Colonic mucosa (tissue), 4 donors: ENCODE measurements around the gene STARD3. TPM values are rescaled to one million over a fixed set of nuclear protein-coding genes. Genes with fewer than 3 reads are reported as not detected.
"Not testable (repeated sequence)": the region's sequence is repeated elsewhere in the genome, so short reads cannot be mapped to it uniquely, and the experiment has no call there.

Experiments
- DNase-seq: peaks from one replicate; pipeline ENCODE4 v3.0.0-alpha.2; 2020
- H3K27ac ChIP-seq: fragments of 200-600 bp; one replicate; pipeline ENCODE4 v1.8.0; 2021
- H3K27me3 ChIP-seq: fragments of 200-600 bp; one replicate; pipeline ENCODE4 v1.8.0; 2021
- H3K36me3 ChIP-seq: fragments of 200-600 bp; one replicate; pipeline ENCODE4 v1.8.0; 2021
- H3K4me1 ChIP-seq: fragments of 200-600 bp; one replicate; pipeline ENCODE4 v1.8.0; 2021; ENCODE audit warnings: mild to moderate bottlenecking
- H3K4me3 ChIP-seq: fragments of 200-600 bp; one replicate; pipeline ENCODE4 v1.8.0; 2021
- H3K9ac ChIP-seq, 2 donors: one replicate each; pipeline ENCODE4 v1.7.0; 2013; ENCODE audit warnings: control low read depth in 2 of 2, low read depth in 2 of 2, low read length in 2 of 2
- H3K9me3 ChIP-seq: fragments of 200-600 bp; one replicate; pipeline ENCODE4 v1.8.0; 2021
- intact Hi-C: fragments of 100-400 bp; cut with DNase I; formaldehyde crosslinking; loops from one replicate; pipeline ENCODE4 v1.14.1; 2022
- total RNA-seq, 2 donors: library from RNA; stranded (reverse); fragmentation: NEBNext Ultra II Directional in 1 of 2; extraction: Animal tissue kit (Norgen Biotek cat#: 25700) in 1 of 2; gene quantifications; one replicate each; pipeline ENCODE4 v1.2.1, GENCODE V29; 2021
- TF ChIP-seq, protein P1 (sequence below): fragments of 200-600 bp; IDR thresholded peaks from one replicate; pipeline ENCODE4 v1.8.0; 2022; ENCODE audit warnings: antibody characterized with exemption, mild to moderate bottlenecking
- donor health status: healthy.
- donor health status: DM: no; HTN: no; CAD: no.
- donor health status: DM: no; HTN: no; CAD: no.

STARD3 gene
- total RNA-seq, 2 donors from 2014 or later = 30.0 to 41.3 TPM

- Histone ChIP-seq H3K9ac (peak overlapping the region in 1 of 2 donors; percentile 84), H3K27me3 (no peaks in the 10 kb centered on the region), H3K27ac (no peak overlapping the region), H3K4me3 (no peak overlapping the region), H3K9me3 (no peaks in the 10 kb centered on the region), H3K36me3 (no peaks in the 10 kb centered on the region), H3K4me1 (no peaks in the 10 kb centered on the region)
- no peak for DNase-seq
- TF ChIP-seq, protein P1, sequence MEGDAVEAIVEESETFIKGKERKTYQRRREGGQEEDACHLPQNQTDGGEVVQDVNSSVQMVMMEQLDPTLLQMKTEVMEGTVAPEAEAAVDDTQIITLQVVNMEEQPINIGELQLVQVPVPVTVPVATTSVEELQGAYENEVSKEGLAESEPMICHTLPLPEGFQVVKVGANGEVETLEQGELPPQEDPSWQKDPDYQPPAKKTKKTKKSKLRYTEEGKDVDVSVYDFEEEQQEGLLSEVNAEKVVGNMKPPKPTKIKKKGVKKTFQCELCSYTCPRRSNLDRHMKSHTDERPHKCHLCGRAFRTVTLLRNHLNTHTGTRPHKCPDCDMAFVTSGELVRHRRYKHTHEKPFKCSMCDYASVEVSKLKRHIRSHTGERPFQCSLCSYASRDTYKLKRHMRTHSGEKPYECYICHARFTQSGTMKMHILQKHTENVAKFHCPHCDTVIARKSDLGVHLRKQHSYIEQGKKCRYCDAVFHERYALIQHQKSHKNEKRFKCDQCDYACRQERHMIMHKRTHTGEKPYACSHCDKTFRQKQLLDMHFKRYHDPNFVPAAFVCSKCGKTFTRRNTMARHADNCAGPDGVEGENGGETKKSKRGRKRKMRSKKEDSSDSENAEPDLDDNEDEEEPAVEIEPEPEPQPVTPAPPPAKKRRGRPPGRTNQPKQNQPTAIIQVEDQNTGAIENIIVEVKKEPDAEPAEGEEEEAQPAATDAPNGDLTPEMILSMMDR = no peak
- intact Hi-C loops = no loop called here
These were observed 52.0 kb downstream of the STARD3 start for GRCh38 chr17:39688945-39689344.

DNA sequence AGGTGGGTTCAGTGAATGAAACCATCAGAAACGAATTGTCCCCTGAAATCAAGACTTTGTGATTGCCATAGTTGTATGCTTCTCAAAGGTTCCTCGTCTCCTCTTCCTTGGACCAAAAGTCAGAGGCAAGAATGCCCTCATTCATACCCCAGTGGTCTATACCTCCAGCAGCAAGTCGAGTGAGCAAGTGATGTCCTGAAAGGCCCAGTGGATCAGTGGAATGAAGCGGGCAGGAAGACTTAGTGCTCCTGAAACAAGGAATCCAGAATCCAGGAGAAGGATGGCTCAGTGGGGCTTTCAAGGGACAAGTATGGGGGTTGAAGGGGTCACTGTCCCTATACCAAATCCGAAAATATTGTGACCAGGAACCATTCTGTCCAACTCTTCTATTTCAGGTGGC, 57.6 kb downstream of the STARD3 start:
- H3K9ac ChIP-seq = peak overlapping the region in 1 of 2 donors; percentile 21
- intact Hi-C loops = no loop called here
- H3K9me3 ChIP-seq = no peaks in the 10 kb centered on the region
- TF ChIP-seq, protein P1 = no peak
- H3K36me3 ChIP-seq = no peaks in the 10 kb centered on the region
- H3K27ac ChIP-seq = no peak overlapping the region
- H3K4me3 ChIP-seq = no peak overlapping the region
- no peak for DNase-seq
- no peaks in the 10 kb centered on the region for H3K4me1 ChIP-seq
- H3K27me3 ChIP-seq = no peaks in the 10 kb centered on the region

- Histone ChIP-seq H3K36me3 (no peaks in the 10 kb centered on the region), H3K27ac (no peak overlapping the region), H3K9ac (peak overlapping the region in 1 of 2 donors; percentile 21), H3K9me3 (no peaks in the 10 kb centered on the region), H3K4me3 (no peak overlapping the region), H3K4me1 (no peaks in the 10 kb centered on the region), H3K27me3 (no peaks in the 10 kb centered on the region)
- intact Hi-C loops = no loop called here
- DNase-seq = no peak
- TF ChIP-seq, protein P1 = no peak
These were observed 58.1 kb downstream of the STARD3 start for GRCh38 chr17:39695089-39695474.

- H3K36me3 ChIP-seq = no peaks in the 10 kb centered on the region
- H3K9me3 ChIP-seq = no peaks in the 10 kb centered on the region
- H3K4me1 ChIP-seq = peaks cover under 1% of the 10 kb centered on the region
- no peak overlapping the region for H3K9ac ChIP-seq
- intact Hi-C loops = no loop called here
- H3K27ac ChIP-seq = no peak overlapping the region
- TF ChIP-seq, protein P1 = no peak
- no peaks in the 10 kb centered on the region for H3K27me3 ChIP-seq
- no peak for DNase-seq
- H3K4me3 ChIP-seq = no peak overlapping the region
These were observed 59.8 kb downstream of the STARD3 start for GRCh38 chr17:39696731-39697130.

GRCh38 chr17:39697961-39698360, 61.0 kb downstream of the STARD3 start:
- Histone ChIP-seq H3K36me3 (no peaks in the 10 kb centered on the region), H3K4me1 (peaks cover 4% of the 10 kb centered on the region), H3K9ac (no peak overlapping the region), H3K9me3 (no peaks in the 10 kb centered on the region), H3K4me3 (no peak overlapping the region), H3K27me3 (no peaks in the 10 kb centered on the region), H3K27ac (no peak overlapping the region)
- TF ChIP-seq, protein P1 = no peak
- DNase-seq = no peak
- intact Hi-C loops = no loop called here

- Histone ChIP-seq H3K9ac (peak overlapping the region; percentile 3 to 99), H3K4me3 (peak overlapping the region; percentile 72), H3K27ac (peak overlapping the region; percentile 82)
- DNase-seq, H3K36me3 ChIP-seq, H3K9me3 ChIP-seq, intact Hi-C loops, H3K27me3 ChIP-seq, H3K4me1 ChIP-seq: not testable (repeated sequence)
These were observed 62.3 kb downstream of the STARD3 start for GRCh38 chr17:39699157-39699817.
